ENCODE measurements around the gene OR56A3. TPM values are rescaled to one million over a fixed set of nuclear protein-coding genes. Genes with fewer than 3 reads are reported as not detected.
"Not testable (repeated sequence)": the region's sequence is repeated elsewhere in the genome, so short reads cannot be mapped to it uniquely, and the experiment has no call there.

The OR56A3 gene, protein sequence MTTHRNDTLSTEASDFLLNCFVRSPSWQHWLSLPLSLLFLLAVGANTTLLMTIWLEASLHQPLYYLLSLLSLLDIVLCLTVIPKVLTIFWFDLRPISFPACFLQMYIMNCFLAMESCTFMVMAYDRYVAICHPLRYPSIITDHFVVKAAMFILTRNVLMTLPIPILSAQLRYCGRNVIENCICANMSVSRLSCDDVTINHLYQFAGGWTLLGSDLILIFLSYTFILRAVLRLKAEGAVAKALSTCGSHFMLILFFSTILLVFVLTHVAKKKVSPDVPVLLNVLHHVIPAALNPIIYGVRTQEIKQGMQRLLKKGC
- not detected in 2 replicates for total RNA-seq

DNA sequence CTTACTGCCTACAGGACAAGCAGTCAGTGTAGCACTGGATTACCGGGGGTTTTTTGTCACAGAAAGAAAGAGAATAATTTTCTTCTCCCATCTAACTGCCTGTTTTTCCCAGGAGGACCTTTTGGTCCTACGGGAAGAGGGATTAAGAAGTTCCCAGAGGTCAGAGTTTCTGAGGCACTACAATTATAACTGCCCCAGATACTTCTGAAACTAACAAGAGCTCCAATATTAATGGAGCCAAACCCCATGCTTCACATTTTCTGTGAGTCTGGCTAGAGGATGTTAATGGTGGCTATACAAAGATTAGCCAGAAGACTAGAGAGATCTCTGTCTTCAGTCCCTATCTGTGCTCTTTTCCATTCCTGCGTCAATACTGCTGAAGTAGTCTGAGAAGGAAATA, at the start of gene OR56A3:
TSS of gene OR56A3 (plus strand) at position 301 of the 400 bp plus-strand sequence. CDS start 5,096 bp downstream, outside the sequence.
- DNase-seq, result no peak

DNA sequence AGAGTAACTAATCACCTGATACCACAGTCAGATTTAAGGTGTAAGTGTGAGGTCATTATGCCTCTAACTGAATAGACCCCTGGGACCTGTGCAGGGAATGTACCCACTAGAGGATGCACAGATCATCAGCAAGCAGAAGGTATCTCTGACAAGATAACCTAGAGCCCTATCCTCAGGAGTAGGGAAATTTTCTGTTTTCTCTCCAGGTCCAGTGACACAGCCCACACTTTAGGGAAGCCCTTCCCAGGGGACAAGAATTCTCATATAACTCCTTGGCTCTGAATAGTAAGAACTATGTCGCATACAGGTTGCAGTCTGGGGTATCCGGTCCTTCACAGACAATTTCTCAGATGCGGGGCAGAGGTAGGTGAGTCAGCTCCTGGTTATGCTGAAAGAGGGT, 49.1 kb upstream of the OR56A3 start, which contains the start of gene OR52E5:
TSS of gene OR52E5 (plus strand) at position 301 of the 400 bp plus-strand sequence. CDS start 7,569 bp downstream, outside the sequence.
- DNase-seq, result no peak

GRCh38 chr11:5899534-5899933, 42.5 kb upstream of the OR56A3 start:
- DNase-seq, result no peak

- no peak for DNase-seq
These were observed 31.5 kb upstream of the OR56A3 start for GRCh38 chr11:5910540-5910939.

GRCh38 chr11:5922749-5923426, 19.2 kb upstream of the OR56A3 start:
- DNase-seq, result no peak

- no peak for DNase-seq
These were observed 18.6 kb upstream of the OR56A3 start for GRCh38 chr11:5923427-5923776.

GRCh38 chr11:5923794-5924193, 18.3 kb upstream of the OR56A3 start:
- DNase-seq, result no peak

- DNase-seq, result no peak
These were observed 13.8 kb upstream of the OR56A3 start for GRCh38 chr11:5928271-5928670.

DNA sequence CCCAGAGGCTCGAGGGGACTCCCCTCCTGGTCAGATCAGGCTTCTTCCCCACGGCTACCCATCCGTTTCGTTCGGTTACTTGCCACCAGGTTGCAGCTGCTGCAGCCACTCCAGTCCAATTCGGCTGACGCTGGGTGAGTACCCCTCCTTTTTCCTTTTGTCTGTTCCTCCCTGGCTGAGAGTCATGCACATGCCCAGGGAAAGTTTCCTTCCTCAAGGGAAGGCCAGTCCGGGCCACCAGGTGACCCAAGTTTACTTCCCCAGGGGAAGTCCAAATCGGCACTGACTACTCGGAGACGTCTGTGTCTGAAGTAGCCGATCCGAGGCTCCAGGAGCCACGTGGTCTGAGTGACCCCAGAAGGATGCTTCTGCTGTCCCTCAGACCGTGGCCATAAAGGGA, 13.2 kb upstream of the OR56A3 start:
- no peak for DNase-seq

- DNase-seq, result no peak
These were observed 12.3 kb upstream of the OR56A3 start for GRCh38 chr11:5929571-5930368.

DNA sequence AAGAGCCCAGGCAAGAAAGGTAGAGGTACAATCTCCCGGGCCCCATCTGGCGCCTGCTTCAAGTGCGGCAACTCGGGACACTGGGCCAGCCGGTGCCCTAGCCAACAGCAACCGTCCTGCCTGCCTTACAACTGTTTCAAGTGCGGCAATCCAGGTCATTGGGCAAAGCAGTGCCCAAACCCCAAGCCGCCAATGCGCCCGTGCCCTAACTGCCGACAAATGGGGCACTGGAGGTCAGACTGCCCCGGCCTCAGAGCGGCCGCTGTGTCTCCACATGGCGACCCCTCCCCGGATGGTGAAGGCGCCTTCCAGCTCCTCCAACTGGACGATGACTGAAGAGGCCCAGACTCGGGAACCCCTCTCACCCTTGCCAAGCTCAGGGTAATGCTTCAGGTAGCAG, 11.4 kb upstream of the OR56A3 start:
- DNase-seq, result no peak

- no peak for DNase-seq
These were observed 11.0 kb upstream of the OR56A3 start for GRCh38 chr11:5931061-5931460.

DNA sequence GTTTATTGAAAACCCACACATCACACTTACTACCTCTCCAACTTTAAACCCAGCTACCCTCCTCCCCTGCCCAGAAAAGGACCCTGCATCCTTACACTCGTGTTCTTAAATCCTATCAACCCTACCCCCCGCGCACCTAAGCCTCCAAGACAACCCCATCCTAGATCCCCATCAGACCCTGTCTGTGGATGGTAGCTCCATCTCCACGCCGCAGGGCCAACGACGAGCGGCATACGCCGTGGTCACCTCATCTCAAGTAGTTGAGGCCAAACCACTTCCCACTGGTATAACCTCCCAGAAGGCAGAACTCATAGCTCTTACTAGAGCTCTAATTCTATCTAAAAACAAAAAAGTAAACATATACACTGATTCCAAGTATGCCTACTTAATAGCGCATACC, 9.4 kb upstream of the OR56A3 start:
- no peak for DNase-seq

GRCh38 chr11:5933116-5933515, 8.9 kb upstream of the OR56A3 start:
- DNase-seq, result no peak

DNA sequence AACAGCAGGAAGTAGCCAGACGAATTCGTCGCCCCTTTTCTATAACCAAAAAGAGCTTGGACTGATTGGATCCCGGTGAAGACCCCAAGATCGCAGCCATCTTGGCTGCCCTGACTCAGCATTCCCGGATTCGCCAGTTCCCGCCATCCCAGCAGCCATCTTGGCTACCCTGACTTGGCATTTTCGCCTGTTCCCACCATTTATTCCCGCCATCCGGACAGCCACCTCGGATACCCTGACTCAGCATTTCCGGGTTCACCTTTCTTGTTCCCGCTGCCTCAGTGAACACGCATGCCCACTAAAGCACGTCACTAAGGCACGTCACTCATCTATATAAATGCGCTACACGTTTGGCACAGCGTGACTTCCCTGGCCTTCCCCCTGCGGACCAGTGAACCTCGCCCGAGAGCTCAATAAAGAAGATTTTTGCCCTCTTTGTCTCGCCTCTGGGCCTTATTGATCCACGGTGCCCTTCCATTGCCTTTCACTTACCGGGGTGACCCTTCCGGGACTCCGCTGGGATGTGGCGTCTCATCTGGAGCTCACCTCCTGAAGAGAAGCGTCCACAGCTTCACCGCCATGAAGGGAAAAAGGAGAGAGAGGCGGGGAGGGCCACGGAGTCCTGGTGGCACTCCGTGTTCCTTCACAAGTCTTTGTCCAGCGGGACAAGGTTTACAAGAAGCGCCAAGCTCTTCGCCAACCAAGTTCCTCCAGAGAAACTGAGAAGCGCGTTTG, 4.0 kb upstream of the OR56A3 start:
- DNase-seq, result no peak

GRCh38 chr11:5938603-5938965, 3.5 kb upstream of the OR56A3 start:
- DNase-seq, result no peak

DNA sequence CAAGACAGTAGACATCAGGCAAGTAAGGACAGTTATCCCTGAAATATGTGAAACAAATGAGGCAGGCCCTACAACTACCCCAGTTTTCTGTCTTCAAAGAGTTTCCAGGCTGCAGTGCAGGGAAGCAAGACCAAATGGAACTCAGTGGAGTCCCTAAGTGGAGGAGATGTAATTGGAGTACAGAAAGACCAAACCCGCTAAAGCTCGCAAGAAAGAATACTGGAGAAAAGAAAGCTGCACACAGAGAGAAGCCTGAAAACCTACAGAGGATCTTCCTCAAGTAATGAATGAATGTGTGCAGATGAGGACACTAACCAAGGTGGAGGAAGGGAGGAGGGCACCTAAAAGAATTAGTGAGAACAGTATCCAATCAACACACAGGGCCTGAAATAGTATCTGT, 1.3 kb upstream of the OR56A3 start:
- DNase-seq, result no peak

DNA sequence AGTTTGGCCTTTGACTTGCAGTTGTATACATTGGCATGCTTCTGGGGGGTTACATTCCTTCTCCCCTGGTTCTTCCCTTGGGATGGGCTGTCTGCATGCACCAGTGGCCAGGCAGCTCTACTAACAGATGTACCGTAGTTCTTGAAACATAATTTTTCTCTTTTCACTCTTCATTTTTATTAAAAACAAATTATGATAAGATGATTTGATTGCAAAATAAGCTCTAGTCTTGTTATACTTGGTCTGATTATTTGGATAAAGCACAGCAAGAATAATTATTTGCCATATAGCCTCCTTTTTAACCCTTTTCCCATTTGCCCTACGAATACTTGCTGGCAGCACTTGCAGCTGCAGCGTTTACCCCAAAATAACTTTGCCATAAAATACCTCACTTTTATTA, 13.5 kb downstream of the OR56A3 start:
- no peak for DNase-seq

- DNase-seq, result not testable (repeated sequence)
These were observed 18.8 kb downstream of the OR56A3 start for GRCh38 chr11:5960704-5961320.

GRCh38 chr11:5966958-5967357, 24.9 kb downstream of the OR56A3 start:
- no peak for DNase-seq

GRCh38 chr11:5967708-5968107, 25.7 kb downstream of the OR56A3 start:
- no peak for DNase-seq

GRCh38 chr11:5968394-5968793, 26.3 kb downstream of the OR56A3 start, which contains the start of gene OR56A5:
Gene OR56A5, minus strand, starts transcription at chr11:5968494. Its CDS starts 0 bp downstream, at chr11:5968494.
- no peak for DNase-seq

Measured in dermis blood vessel endothelial cell (primary cell).